Panc1 (cell line): Measurements from ENCODE around the gene ECHDC1.

Experiments
- CTCF ChIP-seq: fragments of 450-650 bp; IDR thresholded peaks from 2 replicates; pipeline ENCODE4 v1.5.1; 2017; ENCODE audit warnings: mild to moderate bottlenecking
- POLR2AphosphoS5 ChIP-seq: IDR thresholded peaks from 2 replicates; pipeline ENCODE4 v1.6.1; 2012; ENCODE audit warnings: mild to moderate bottlenecking, low read depth, low read length, moderate library complexity

- no peak for TF ChIP-seq POLR2AphosphoS5
- TF ChIP-seq CTCF = no peak
Observed at GRCh38 chr6:127279815-127280214, 63.6 kb downstream of the ECHDC1 start.
